ENCODE data around the gene EIF3D.
"Not testable (repeated sequence)": the region's sequence is repeated elsewhere in the genome, so short reads cannot be mapped to it uniquely, and the experiment has no call there.

GRCh38 chr22:36519906-36520305 lies 9.1 kb downstream of the EIF3D start:
- not testable (repeated sequence) for TF ChIP-seq ATF3 (IDR thresholded peaks at IDR 0.05); CTCF (IDR thresholded peaks at IDR 0.05 in 2 of 3, conservative IDR thresholded peaks at IDR 0.05 in 1 of 3; ENCODE audit: borderline replicate concordance in 1 of 3, insufficient read depth in 1 of 3, low read depth in 2 of 3, low read length in 2 of 3); CEBPB (IDR thresholded peaks at IDR 0.05; ENCODE audit: low read depth); POLR2AphosphoS5 (IDR thresholded peaks at IDR 0.05; ENCODE audit: low read depth, low read length); YY1 (IDR thresholded peaks at IDR 0.05; ENCODE audit: extremely low read depth, insufficient replicate concordance, low read depth, low read length); EZH2 (IDR thresholded peaks at IDR 0.05); RAD21 (IDR thresholded peaks at IDR 0.05; ENCODE audit: low read depth); ZNF274 (IDR thresholded peaks at IDR 0.05; ENCODE audit: low read depth, low read length); SP1 (IDR thresholded peaks at IDR 0.05; ENCODE audit: low read depth); POLR2A (IDR thresholded peaks at IDR 0.05; ENCODE audit: borderline replicate concordance, extremely low read depth, insufficient read depth, insufficient read length); JUND (IDR thresholded peaks at IDR 0.05)

All from HCT116 (cell line).